ENCODE data around the gene IL6ST.

DNA sequence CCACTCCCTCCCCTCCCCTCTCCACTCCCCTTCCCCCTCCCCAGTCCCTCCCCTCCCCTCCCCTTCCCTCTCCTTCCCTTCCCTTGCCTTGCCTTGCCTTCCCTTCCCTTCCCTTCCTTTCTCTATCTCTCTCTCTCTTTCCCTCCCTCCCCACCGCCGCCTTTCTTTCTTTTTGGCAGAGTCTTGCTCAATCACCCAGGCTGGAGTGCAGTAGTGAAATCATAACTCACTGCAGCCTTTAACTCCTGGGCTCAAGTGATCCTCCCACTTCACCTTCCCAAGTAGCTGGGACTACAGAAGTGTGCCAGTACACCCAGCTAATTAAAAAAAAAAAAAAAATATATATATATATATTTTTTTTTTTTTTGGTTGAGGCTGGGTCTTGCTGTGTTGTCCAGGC, 98.1 kb downstream of the IL6ST start:
- TF ChIP-seq, protein P1, sequence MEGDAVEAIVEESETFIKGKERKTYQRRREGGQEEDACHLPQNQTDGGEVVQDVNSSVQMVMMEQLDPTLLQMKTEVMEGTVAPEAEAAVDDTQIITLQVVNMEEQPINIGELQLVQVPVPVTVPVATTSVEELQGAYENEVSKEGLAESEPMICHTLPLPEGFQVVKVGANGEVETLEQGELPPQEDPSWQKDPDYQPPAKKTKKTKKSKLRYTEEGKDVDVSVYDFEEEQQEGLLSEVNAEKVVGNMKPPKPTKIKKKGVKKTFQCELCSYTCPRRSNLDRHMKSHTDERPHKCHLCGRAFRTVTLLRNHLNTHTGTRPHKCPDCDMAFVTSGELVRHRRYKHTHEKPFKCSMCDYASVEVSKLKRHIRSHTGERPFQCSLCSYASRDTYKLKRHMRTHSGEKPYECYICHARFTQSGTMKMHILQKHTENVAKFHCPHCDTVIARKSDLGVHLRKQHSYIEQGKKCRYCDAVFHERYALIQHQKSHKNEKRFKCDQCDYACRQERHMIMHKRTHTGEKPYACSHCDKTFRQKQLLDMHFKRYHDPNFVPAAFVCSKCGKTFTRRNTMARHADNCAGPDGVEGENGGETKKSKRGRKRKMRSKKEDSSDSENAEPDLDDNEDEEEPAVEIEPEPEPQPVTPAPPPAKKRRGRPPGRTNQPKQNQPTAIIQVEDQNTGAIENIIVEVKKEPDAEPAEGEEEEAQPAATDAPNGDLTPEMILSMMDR (IDR thresholded peaks at IDR 0.05; ENCODE audit: low read length) = no peak
- no peak for TF ChIP-seq EZH2 (IDR thresholded peaks at IDR 0.05; ENCODE audit: borderline replicate concordance, low read length)
